Natural killer cell (primary cell): ENCODE measurements around the gene POLR1B. TPM values are rescaled to one million over a fixed set of nuclear protein-coding genes. Genes with fewer than 3 reads are reported as not detected.

Experiments used
- ATAC-seq, 3 donors: fragments of 150-1000 bp in 2 of 3; fragments of 200-7000 bp in 1 of 3; cut with Tn5 transposase; 1 replicate in 1 of 3; 2 replicates in 2 of 3; pipeline ENCODE4 v1.10.0; 2021; ENCODE audit warnings: mild to moderate bottlenecking in 2 of 3, moderate library complexity in 2 of 3
- DNase-seq, 2 donors: peaks; one replicate each; pipeline versions ENCODE4 v3.0.0 to v3.0.0-alpha.2; 2013 to 2021; ENCODE audit warnings: mixed read lengths in 1 of 2
- H3K27ac ChIP-seq: one replicate; pipeline ENCODE4 v1.5.1; 2013; ENCODE audit warnings: mild to moderate bottlenecking, low read length
- H3K27me3 ChIP-seq: one replicate; pipeline ENCODE4 v1.6.1; 2013; ENCODE audit warnings: low read length; ENCODE audit not compliant: control insufficient read depth, insufficient read depth
- H3K36me3 ChIP-seq: one replicate; pipeline ENCODE4 v1.6.1; 2013; ENCODE audit warnings: low read length; ENCODE audit not compliant: control insufficient read depth, insufficient read depth
- H3K4me1 ChIP-seq: one replicate; pipeline ENCODE4 v1.6.1; 2013; ENCODE audit warnings: low read length; ENCODE audit not compliant: control insufficient read depth, insufficient read depth
- H3K4me3 ChIP-seq: one replicate; pipeline ENCODE4 v1.5.1; 2013; ENCODE audit warnings: low read length
- H3K9me3 ChIP-seq: one replicate; pipeline ENCODE4 v1.6.1; 2013; ENCODE audit warnings: low read length; ENCODE audit not compliant: control insufficient read depth, insufficient read depth
- H3K27ac Mint-ChIP-seq, 2 donors: one replicate each; pipeline ENCODE4 v1.8.0; 2022; ENCODE audit warnings: mild to moderate bottlenecking in 2 of 2, mixed read lengths in 2 of 2, moderate library complexity in 1 of 2
- H3K27me3 Mint-ChIP-seq, 2 donors: one replicate each; pipeline ENCODE4 v1.8.0; 2022; ENCODE audit warnings: low read depth in 2 of 2, mixed read lengths in 2 of 2
- H3K36me3 Mint-ChIP-seq: one replicate; pipeline ENCODE4 v1.8.0; 2022; ENCODE audit warnings: mixed read lengths
- H3K4me1 Mint-ChIP-seq, 2 donors: one replicate each; pipeline ENCODE4 v1.8.0; 2022; ENCODE audit warnings: mixed read lengths in 2 of 2
- H3K4me3 Mint-ChIP-seq: one replicate; pipeline ENCODE4 v1.8.0; 2022; ENCODE audit warnings: mild to moderate bottlenecking, moderate library complexity, mixed read lengths
- H3K9me3 Mint-ChIP-seq, 2 donors: one replicate each; pipeline ENCODE4 v1.8.0; 2022; ENCODE audit warnings: mixed read lengths in 2 of 2
- WGBS: methylation state at CpG from one replicate; pipeline ENCODE4 v1.1.7; 2013; ENCODE audit warnings: missing lambda C conversion rate; ENCODE audit not compliant: insufficient coverage; 5-methylcytosine and 5-hydroxymethylcytosine counted together
- intact Hi-C: fragments of 100-400 bp; cut with micrococcal nuclease; formaldehyde crosslinking; loops from one replicate; pipeline ENCODE4 v1.14.2; 2022
- total RNA-seq, 4 donors: library from RNA; stranded (reverse); fragments of 120-200 nt in 1 of 4; gene quantifications; one replicate each; pipeline versions ENCODE4 v1.2.3 to v1.2.4, GENCODE V29; 2013 to 2022
- TF ChIP-seq, protein P1 (sequence below): fragments of 200-600 bp; IDR thresholded peaks from one replicate; pipeline ENCODE4 v1.8.0; 2022; ENCODE audit warnings: antibody characterized with exemption

Gene POLR1B
- total RNA-seq, 3 donors from 2014 or later (not counting 1 experiment from before 2014, with no cell fraction given): 16.2 to 26.5 (median 22.1) TPM

DNA sequence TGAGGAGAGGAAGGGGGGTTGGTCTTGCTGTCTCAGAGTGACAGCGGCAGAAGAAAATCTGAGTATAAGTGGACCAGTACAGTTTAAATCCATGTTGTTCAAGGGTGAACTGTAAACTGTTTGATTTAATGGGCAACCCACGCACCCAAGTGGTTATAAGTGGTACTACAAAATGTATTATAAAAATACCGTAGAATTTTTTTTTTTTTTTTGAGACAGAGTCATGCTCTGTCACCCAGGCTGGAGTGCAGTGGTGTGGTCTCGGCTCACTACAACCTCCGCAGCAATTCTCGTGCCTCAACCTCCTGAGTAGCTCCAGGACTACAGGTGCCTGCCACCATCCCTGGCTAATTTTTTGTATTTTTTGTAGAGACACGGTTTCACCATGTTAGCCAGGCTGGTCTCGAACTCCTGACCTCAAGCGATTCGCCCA is 40.1 kb downstream of the POLR1B start:
- H3K4me3 ChIP-seq: no peak overlapping the region
- no peaks in the 10 kb centered on the region for H3K9me3 ChIP-seq
- H3K27ac ChIP-seq: no peak overlapping the region
- peaks cover 27% of the 10 kb centered on the region for H3K4me1 ChIP-seq
- H3K27me3 Mint-ChIP-seq: no peaks in the 10 kb centered on the region
- TF ChIP-seq, protein P1, sequence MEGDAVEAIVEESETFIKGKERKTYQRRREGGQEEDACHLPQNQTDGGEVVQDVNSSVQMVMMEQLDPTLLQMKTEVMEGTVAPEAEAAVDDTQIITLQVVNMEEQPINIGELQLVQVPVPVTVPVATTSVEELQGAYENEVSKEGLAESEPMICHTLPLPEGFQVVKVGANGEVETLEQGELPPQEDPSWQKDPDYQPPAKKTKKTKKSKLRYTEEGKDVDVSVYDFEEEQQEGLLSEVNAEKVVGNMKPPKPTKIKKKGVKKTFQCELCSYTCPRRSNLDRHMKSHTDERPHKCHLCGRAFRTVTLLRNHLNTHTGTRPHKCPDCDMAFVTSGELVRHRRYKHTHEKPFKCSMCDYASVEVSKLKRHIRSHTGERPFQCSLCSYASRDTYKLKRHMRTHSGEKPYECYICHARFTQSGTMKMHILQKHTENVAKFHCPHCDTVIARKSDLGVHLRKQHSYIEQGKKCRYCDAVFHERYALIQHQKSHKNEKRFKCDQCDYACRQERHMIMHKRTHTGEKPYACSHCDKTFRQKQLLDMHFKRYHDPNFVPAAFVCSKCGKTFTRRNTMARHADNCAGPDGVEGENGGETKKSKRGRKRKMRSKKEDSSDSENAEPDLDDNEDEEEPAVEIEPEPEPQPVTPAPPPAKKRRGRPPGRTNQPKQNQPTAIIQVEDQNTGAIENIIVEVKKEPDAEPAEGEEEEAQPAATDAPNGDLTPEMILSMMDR: peak; percentile 49
- H3K36me3 ChIP-seq: peaks cover 5% of the 10 kb centered on the region
- no peaks in the 10 kb centered on the region for H3K36me3 Mint-ChIP-seq
- ATAC-seq (peak; percentile 28 to 55 (median 42)), DNase-seq (peak in 1 of 2 donors; percentile 77)
- peaks cover 31 to 33% of the 10 kb centered on the region in 2 donors for H3K4me1 Mint-ChIP-seq
- 44% methylated on average over 10 of the region's 10 CpGs for WGBS
- H3K4me3 Mint-ChIP-seq: peak overlapping the region; percentile 42
- H3K9me3 Mint-ChIP-seq: no peaks in the 10 kb centered on the region
- peak overlapping the region; percentile 95 to 98 for H3K27ac Mint-ChIP-seq
- intact Hi-C loops: loop anchor here (1.0 to 5.0 kb wide), 4 partner anchors 65 to 325 kb away; partner anchors contain the start of genes SLC20A1, TTL and ZC3H8
- H3K27me3 ChIP-seq: no peaks in the 10 kb centered on the region

DNA sequence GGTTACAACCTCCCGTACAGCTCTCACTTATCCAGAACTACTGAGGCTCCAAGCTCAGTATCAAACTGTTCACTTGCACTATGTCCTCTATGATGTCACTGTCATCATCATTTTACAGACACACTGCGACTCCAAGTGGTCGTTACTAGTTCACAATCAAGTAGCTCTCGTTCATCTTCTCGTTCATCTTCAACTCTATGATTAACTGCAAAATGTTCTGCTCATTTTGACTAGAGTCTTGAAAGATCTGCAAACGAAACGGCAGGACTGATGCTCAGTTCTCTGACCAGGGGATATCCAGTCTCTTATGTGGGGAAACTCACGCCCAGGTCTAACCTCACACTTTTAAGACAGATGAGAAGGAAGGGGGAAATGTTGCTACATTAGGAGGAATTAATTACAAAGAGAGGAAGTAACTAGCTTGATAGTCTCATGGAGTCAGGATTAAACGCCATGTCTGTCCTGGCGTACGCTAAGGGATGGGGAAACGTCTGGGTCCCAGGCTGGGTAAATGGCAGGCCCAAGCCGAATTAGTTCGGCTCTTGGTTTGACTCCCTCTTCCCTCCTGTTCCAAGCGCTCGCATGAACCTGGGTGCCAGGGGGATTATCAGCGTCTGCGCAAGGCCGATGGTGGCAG is 41.4 kb downstream of the POLR1B start:
- H3K4me3 ChIP-seq: peak overlapping the region; percentile 94
- DNase-seq: peak in 1 of 2 donors; percentile 49
- peaks cover 6% of the 10 kb centered on the region for H3K36me3 ChIP-seq
- no peak for ATAC-seq
- no peaks in the 10 kb centered on the region for H3K27me3 Mint-ChIP-seq
- peak overlapping the region; percentile 96 for H3K27ac ChIP-seq
- no peaks in the 10 kb centered on the region for H3K9me3 Mint-ChIP-seq
- no peaks in the 10 kb centered on the region for H3K9me3 ChIP-seq
- H3K4me1 Mint-ChIP-seq: peaks cover 31 to 37% of the 10 kb centered on the region in 2 donors
- no peaks in the 10 kb centered on the region for H3K36me3 Mint-ChIP-seq
- intact Hi-C loops: loop anchor here (1.0 to 5.0 kb wide), 4 partner anchors 41 to 326 kb away; partner anchors contain the start of genes POLR1B, SLC20A1 and ZC3H8
- H3K4me3 Mint-ChIP-seq: peak overlapping the region; percentile 97
- TF ChIP-seq, protein P1: no peak
- peak overlapping the region; percentile 95 to 98 for H3K27ac Mint-ChIP-seq
- H3K27me3 ChIP-seq: no peaks in the 10 kb centered on the region
- WGBS: 64% methylated on average over 19 of the region's 19 CpGs
- peaks cover 27% of the 10 kb centered on the region for H3K4me1 ChIP-seq

DNA sequence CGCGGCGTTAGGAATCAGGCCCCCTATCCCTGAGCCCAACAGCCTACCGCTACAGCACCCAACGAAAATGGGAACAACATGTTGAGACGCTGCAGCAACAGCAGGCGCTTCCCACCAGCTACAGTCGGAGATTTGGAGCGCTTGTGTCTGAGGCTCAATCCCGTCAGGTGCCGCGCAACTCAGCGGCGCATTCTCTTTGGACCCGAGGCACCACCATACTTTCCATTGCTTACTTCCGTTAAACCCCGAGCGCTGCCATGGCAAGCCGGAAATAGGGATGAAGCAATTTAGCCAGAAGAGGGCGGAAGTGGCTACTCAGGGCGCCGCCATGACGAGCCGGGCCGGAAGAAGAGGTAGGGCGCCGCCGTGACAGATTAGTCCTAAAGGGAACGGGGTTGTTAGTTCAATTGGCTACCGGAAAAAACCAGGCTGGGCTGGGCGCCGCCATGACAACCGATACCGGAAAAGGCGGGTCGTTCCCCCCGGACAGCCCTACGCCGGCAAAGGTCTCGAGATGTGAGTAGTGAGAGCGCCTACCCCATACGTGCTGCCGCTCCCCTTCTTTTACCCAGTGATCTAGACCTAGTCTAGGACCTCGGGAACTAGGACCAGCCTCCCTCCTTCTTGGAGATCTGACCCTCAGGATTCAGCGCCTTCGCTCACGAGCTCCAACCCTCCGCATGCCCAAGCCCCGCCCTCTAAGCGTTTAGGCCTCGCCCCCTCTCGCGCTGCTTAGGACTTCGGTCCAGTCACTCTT is 42.0 kb downstream of the POLR1B start, which contains the start of gene CHCHD5:
Gene CHCHD5, plus strand, starts transcription at position 476 of the 757 bp plus-strand sequence. Its CDS starts 39 bp downstream, at position 515.
- Histone ChIP-seq H3K27me3 (no peaks in the 10 kb centered on the region), H3K4me3 (peak within 1 kb of the TSS; percentile 94), H3K9me3 (no peaks in the 10 kb centered on the region), H3K4me1 (peaks cover 27% of the 10 kb centered on the region), H3K27ac (peak within 1 kb of the TSS; percentile 96), H3K36me3 (peaks cover 10% of the 10 kb centered on the region)
- Mint-ChIP-seq H3K4me1 (peaks cover 31 to 38% of the 10 kb centered on the region in 2 donors), H3K9me3 (no peaks in the 10 kb centered on the region), H3K27ac (peak within 1 kb of the TSS; percentile 95 to 98), H3K4me3 (peak within 1 kb of the TSS; percentile 97), H3K27me3 (no peaks in the 10 kb centered on the region), H3K36me3 (no peaks in the 10 kb centered on the region)
- 2% methylated on average over 54 of the region's 54 CpGs for WGBS
- TF ChIP-seq, protein P1: no peak
- DNase-seq: peak; percentile 89 to 95
- peak; percentile 87 to 95 (median 91) for ATAC-seq
- intact Hi-C loops: loop anchor here (1.0 to 5.0 kb wide), 4 partner anchors 42 to 327 kb away; partner anchors contain the start of genes POLR1B, SLC20A1 and ZC3H8
